Measurements from ENCODE around the gene PACS1.
"Not testable (repeated sequence)": the region's sequence is repeated elsewhere in the genome, so short reads cannot be mapped to it uniquely, and the experiment has no call there.

The PACS1 gene

GRCh38 chr11:66247295-66247694, 177.2 kb downstream of the PACS1 start:
- no peak for TF ChIP-seq CTCF (IDR thresholded peaks at IDR 0.05; ENCODE audit: low read depth, low read length, missing control alignments)
- no peak overlapping the region for H3K4me3 ChIP-seq (ENCODE audit: low read depth, low read length)
- DNase-seq (ENCODE audit: low read depth), result no peak
- in situ Hi-C loops (cut with HindIII; ENCODE audit: low sequenced_read_pairs), result no loop called here

GRCh38 chr11:66247801-66248200, 177.7 kb downstream of the PACS1 start:
- no peak for TF ChIP-seq CTCF (IDR thresholded peaks at IDR 0.05; ENCODE audit: low read depth, low read length, missing control alignments)
- no peak overlapping the region for H3K4me3 ChIP-seq (ENCODE audit: low read depth, low read length)
- no peak for DNase-seq (ENCODE audit: low read depth)
- in situ Hi-C loops (cut with HindIII; ENCODE audit: low sequenced_read_pairs), result no loop called here

DNA sequence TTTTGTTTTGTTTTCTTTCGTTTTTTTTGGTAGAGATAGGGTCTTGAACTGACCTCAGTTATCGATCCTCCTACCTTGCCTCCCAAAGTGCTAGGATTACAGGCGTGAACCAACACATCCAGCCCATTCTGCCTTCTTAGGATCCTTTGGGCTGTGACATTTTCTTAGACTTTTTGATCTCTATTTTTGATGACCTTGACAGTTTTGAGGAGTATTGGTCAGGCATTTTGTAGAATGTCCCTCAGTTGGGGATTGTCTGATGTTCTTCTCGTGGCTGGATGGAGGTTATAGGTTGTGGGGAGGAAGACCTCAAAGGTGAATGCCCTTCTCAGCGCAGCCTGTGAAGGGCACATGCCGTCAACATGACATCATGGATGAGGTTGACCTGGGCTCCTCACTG, 178.8 kb downstream of the PACS1 start:
- in situ Hi-C loops (cut with HindIII; ENCODE audit: low sequenced_read_pairs), result no loop called here
- no peak overlapping the region for H3K4me3 ChIP-seq (ENCODE audit: low read depth, low read length)
- no peak for TF ChIP-seq CTCF (IDR thresholded peaks at IDR 0.05; ENCODE audit: low read depth, low read length, missing control alignments)
- DNase-seq (ENCODE audit: low read depth), result no peak

- in situ Hi-C loops (cut with HindIII; ENCODE audit: low sequenced_read_pairs), result no loop called here
- H3K4me3 ChIP-seq (ENCODE audit: low read depth, low read length), result no peak overlapping the region
- TF ChIP-seq CTCF (IDR thresholded peaks at IDR 0.05; ENCODE audit: low read depth, low read length, missing control alignments), result no peak
- no peak for DNase-seq (ENCODE audit: low read depth)
Observed at GRCh38 chr11:66251809-66252208, 181.7 kb downstream of the PACS1 start.

DNA sequence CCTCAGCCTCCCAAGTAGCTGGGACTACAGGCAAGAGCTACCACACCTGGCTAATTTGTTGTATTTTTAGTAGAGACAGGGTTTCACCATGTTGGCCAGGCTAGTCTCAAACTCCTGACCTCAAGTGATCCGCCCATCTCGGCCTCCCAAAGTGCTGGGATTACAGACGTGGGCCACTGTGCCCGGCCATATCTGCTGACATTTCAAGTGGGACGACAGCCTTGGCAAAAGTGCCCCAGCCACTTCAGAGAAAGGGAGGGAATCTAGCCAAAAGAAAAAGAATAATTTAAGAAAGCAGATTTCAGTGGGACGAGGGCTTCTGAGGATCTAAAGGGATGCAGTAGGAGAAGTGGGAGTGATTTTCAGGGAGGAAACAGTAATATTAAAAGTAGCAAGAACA, 183.0 kb downstream of the PACS1 start:
- DNase-seq (ENCODE audit: low read depth); in situ Hi-C loops (cut with HindIII; ENCODE audit: low sequenced_read_pairs); H3K4me3 ChIP-seq (ENCODE audit: low read depth, low read length): not testable (repeated sequence)

GRCh38 chr11:66258473-66258893, 188.4 kb downstream of the PACS1 start:
- no peak for TF ChIP-seq CTCF (IDR thresholded peaks at IDR 0.05; ENCODE audit: low read depth, low read length, missing control alignments)
- no peak for DNase-seq (ENCODE audit: low read depth)
- in situ Hi-C loops (cut with HindIII; ENCODE audit: low sequenced_read_pairs), result no loop called here

GRCh38 chr11:66259225-66259624, 189.2 kb downstream of the PACS1 start:
- in situ Hi-C loops (cut with HindIII; ENCODE audit: low sequenced_read_pairs), result no loop called here
- H3K4me3 ChIP-seq (ENCODE audit: low read depth, low read length), result no peak overlapping the region
- no peak for TF ChIP-seq CTCF (IDR thresholded peaks at IDR 0.05; ENCODE audit: low read depth, low read length, missing control alignments)

More at GRCh38 chr11:66258473-66258893, 188.4 kb downstream of the PACS1 start:
- peak overlapping the region; percentile 95 for H3K4me3 ChIP-seq (ENCODE audit: low read depth, low read length)

More at GRCh38 chr11:66259225-66259624, 189.2 kb downstream of the PACS1 start:
- DNase-seq (ENCODE audit: low read depth), result no peak
